HG03460 (cell line): ENCODE results near the gene IFT88.

Experiments used
- ATAC-seq: cut with Tn5 transposase; IDR thresholded peaks from one replicate; pipeline ENCODE4 v1.9.1; 2021; ENCODE audit not compliant: unreplicated experiment

Gene IFT88

GRCh38 chr13:20714161-20714560 is 147.2 kb downstream of the IFT88 start:
- no peak for ATAC-seq

- ATAC-seq = no peak
Measured at GRCh38 chr13:20714563-20715329, 147.8 kb downstream of the IFT88 start.

- ATAC-seq = no peak
Measured at GRCh38 chr13:20715330-20715712, 148.4 kb downstream of the IFT88 start.

GRCh38 chr13:20716951-20717350 is 150.0 kb downstream of the IFT88 start:
- no peak for ATAC-seq

GRCh38 chr13:20717581-20718542 is 150.9 kb downstream of the IFT88 start:
- no peak for ATAC-seq

GRCh38 chr13:20718958-20719566 is 152.1 kb downstream of the IFT88 start:
- no peak for ATAC-seq

GRCh38 chr13:20719783-20720182 is 152.8 kb downstream of the IFT88 start:
- ATAC-seq = no peak

- no peak for ATAC-seq
Measured at GRCh38 chr13:20720499-20720898, 153.5 kb downstream of the IFT88 start.

GRCh38 chr13:20721058-20721453 is 154.1 kb downstream of the IFT88 start:
- no peak for ATAC-seq

GRCh38 chr13:20721454-20722357 is 154.7 kb downstream of the IFT88 start:
- no peak for ATAC-seq

GRCh38 chr13:20727856-20728255 is 160.9 kb downstream of the IFT88 start:
- ATAC-seq = no peak

- ATAC-seq = no peak
Measured at GRCh38 chr13:20728579-20729311, 161.8 kb downstream of the IFT88 start.

- ATAC-seq = no peak
Measured at GRCh38 chr13:20729633-20730585, 163.0 kb downstream of the IFT88 start.

GRCh38 chr13:20738616-20739015 is 171.7 kb downstream of the IFT88 start:
- no peak for ATAC-seq

- no peak for ATAC-seq
Measured at GRCh38 chr13:20740021-20740420, 173.1 kb downstream of the IFT88 start.
